Hair follicle dermal papilla cell (primary cell): ENCODE results near the gene MITD1. TPM values are rescaled to one million over a fixed set of nuclear protein-coding genes. Genes with fewer than 3 reads are reported as not detected.

Source experiments
- small RNA-seq: library from RNA; depleted of rRNA; stranded (forward); fragments of <200 nt; gene quantifications from one replicate; pipeline ENCODE3, GENCODE V24; 2012
- total RNA-seq: library from RNA; depleted of rRNA; stranded (reverse); fragments of >200 nt; gene quantifications from 2 replicates; pipeline ENCODE4 v1.2.3, GENCODE V29; 2012

The MITD1 gene
- 10.4 and 11.4 TPM in 2 replicates for total RNA-seq

GRCh38 chr2:99180755-99181623 is at the start of gene MITD1, which contains the start of gene MRPL30:
TSS of gene MITD1 (minus strand) at chr2:99181058. CDS start at chr2:99180981, 77 bp downstream.
TSS of gene MRPL30 (plus strand) at chr2:99181184. CDS start at chr2:99186204, 5,020 bp downstream.

GRCh38 chr2:99154643-99155536 is 26.0 kb downstream of the MITD1 start, which contains the start of the genes LIPT1 and TSGA10:
TSS of gene LIPT1 (plus strand) at chr2:99154967. CDS start at chr2:99161958, 6,991 bp downstream.
TSS of gene TSGA10 (minus strand) at chr2:99154942. CDS start at chr2:99109439, 45,503 bp downstream.

DNA sequence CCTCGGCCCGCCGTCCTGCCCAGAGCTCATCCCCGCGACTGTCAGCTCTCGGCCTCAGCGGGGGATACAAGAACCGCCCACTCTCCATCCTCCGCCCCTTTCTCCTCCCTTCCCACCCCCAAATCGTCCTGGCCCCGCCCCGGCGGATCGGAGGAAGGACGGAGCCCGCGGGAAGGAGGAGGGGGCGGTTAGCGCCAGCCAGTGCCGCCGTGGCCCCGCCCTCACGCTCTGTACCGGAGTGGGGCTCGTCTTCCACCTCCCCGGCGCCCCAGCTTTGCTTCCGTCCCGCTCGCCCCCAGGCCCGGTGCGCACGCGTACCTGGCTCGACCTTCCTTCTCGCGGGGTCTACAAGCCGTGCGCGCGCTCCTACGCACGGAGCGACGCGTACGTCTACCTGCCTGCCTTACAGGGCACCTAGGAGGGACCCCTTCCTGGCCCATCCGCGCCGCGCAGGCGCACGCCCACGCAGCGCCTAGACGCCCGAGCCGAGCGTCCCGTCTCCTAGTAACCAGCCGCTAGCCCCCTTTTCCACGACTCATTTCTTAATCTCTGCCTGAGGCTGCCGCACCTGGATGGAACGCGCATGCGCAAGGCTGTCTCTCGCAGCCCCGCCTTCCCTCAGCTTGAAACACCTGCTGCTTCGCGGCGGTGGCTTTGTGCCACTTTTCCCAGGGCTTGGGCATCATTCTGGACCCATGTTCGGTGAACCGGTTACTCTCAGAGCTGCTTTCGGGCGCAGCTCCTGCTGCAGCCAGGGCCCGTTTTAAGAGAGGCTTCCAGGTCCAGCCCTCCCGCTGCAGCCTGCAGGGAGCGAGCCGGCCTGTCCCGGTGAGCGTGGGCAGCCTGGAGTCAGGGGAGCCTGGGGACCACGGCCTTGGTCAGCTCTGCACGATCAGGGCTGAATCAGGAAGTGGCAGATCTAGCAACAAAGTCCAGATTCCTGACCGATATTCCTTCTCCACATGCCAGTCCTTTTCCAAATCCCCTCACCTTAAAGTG is 39.4 kb downstream of the MITD1 start, which contains the start of gene C2orf15:
TSS of gene C2orf15 (plus strand) at position 598 of the 999 bp plus-strand sequence. CDS start 8,852 bp downstream, outside the sequence.

Small RNA genes lying within 50 kb of the gene (small RNA-seq; reads per million reads assigned to genes)
- gene AC092587.1: not detected

Other genes with a start within 250 kb of the MITD1 start
- gene CRACDL, start 244.8 kb downstream of the MITD1 start, total RNA-seq: 0.12 and 0.16 TPM in 2 replicates
- gene C2orf15, start 39.4 kb downstream of the MITD1 start, total RNA-seq: not detected in 2 replicates
- gene TSGA10, start 26.1 kb downstream of the MITD1 start, total RNA-seq: 1.9 and 2.1 TPM in 2 replicates
- 4.5 and 4.7 TPM in 2 replicates for gene LIPT1, start 26.1 kb downstream of the MITD1 start, total RNA-seq
- 28.1 and 31.0 TPM in 2 replicates for gene MRPL30, start 126 bp upstream of the MITD1 start, total RNA-seq
- not detected in 2 replicates for gene LYG2, start 74.6 kb upstream of the MITD1 start, total RNA-seq
- 0.32 TPM in 1 of 2 replicates, not detected in the other for gene LYG1, start 120.1 kb upstream of the MITD1 start, total RNA-seq
- gene TXNDC9, start 155.3 kb upstream of the MITD1 start, total RNA-seq: 56.0 and 63.4 TPM in 2 replicates
- gene EIF5B, start 156.3 kb upstream of the MITD1 start, total RNA-seq: 12.1 and 18.2 TPM in 2 replicates